Astrocyte (in vitro differentiated cells and primary cell): ENCODE results near the gene DCTN1. TPM values are rescaled to one million over a fixed set of nuclear protein-coding genes. Genes with fewer than 3 reads are reported as not detected.

Experiments used
- DNase-seq: peaks from one replicate; pipeline ENCODE4 v3.0.0-alpha.2; 2010; ENCODE audit warnings: low read depth
- FAIRE-seq: peaks from 2 replicates; lab custom pipeline; 2011; peaks lifted over from hg19 to GRCh38; lab: Jason Lieb, UNC
- H2AFZ ChIP-seq: 2 replicates; pipeline ENCODE4 v1.6.0; 2012; ENCODE audit warnings: low read depth, low read length, inconsistent platforms
- H3K27ac ChIP-seq: 2 replicates; pipeline ENCODE4 v1.5.1; 2011; ENCODE audit warnings: low read depth, low read length, inconsistent platforms
- H3K27me3 ChIP-seq: 2 replicates; pipeline ENCODE4 v1.6.0; 2011; ENCODE audit warnings: low read length, inconsistent platforms; ENCODE audit not compliant: insufficient read depth
- H3K36me3 ChIP-seq: 2 replicates; pipeline ENCODE4 v1.5.1; 2011; ENCODE audit warnings: low read length, inconsistent platforms; ENCODE audit not compliant: insufficient read depth
- H3K4me1 ChIP-seq: 2 replicates; pipeline ENCODE4 v1.5.1; 2011; ENCODE audit warnings: low read length, inconsistent platforms; ENCODE audit not compliant: insufficient read depth
- H3K4me2 ChIP-seq: 2 replicates; pipeline ENCODE4 v1.6.0; 2012; ENCODE audit warnings: low read length, inconsistent platforms
- H3K4me3 ChIP-seq: 2 replicates; pipeline ENCODE4 v1.5.1; 2011; ENCODE audit warnings: low read depth, mild to moderate bottlenecking, low read length, inconsistent platforms; ENCODE audit not compliant: insufficient read depth
- H3K79me2 ChIP-seq: 2 replicates; pipeline ENCODE4 v1.6.0; 2012; ENCODE audit warnings: mild to moderate bottlenecking, low read length, inconsistent platforms; ENCODE audit not compliant: insufficient read depth
- H3K9ac ChIP-seq: 2 replicates; pipeline ENCODE4 v1.6.0; 2012; ENCODE audit warnings: mild to moderate bottlenecking, low read length, inconsistent platforms
- H3K9me3 ChIP-seq: 2 replicates; pipeline ENCODE4 v1.5.1; 2012; ENCODE audit warnings: low read depth, mild to moderate bottlenecking, low read length, inconsistent platforms; ENCODE audit not compliant: insufficient read depth
- H4K20me1 ChIP-seq: 2 replicates; pipeline ENCODE4 v1.6.0; 2012; ENCODE audit warnings: low read length, inconsistent platforms; ENCODE audit not compliant: insufficient read depth
- H3K27ac Mint-ChIP-seq: one replicate; pipeline ENCODE4 v1.8.0; 2021; ENCODE audit warnings: mild to moderate bottlenecking, mixed read lengths; ENCODE audit not compliant: unreplicated experiment
- H3K27me3 Mint-ChIP-seq: one replicate; pipeline ENCODE4 v1.8.0; 2021; ENCODE audit warnings: low read depth, mixed read lengths; ENCODE audit not compliant: unreplicated experiment
- H3K36me3 Mint-ChIP-seq: one replicate; pipeline ENCODE4 v1.8.0; 2021; ENCODE audit warnings: low read depth, mixed read lengths; ENCODE audit not compliant: unreplicated experiment
- H3K4me1 Mint-ChIP-seq: one replicate; pipeline ENCODE4 v1.8.0; 2021; ENCODE audit warnings: low read depth, mixed read lengths; ENCODE audit not compliant: unreplicated experiment
- H3K4me3 Mint-ChIP-seq: one replicate; pipeline ENCODE4 v1.8.0; 2021; ENCODE audit warnings: mild to moderate bottlenecking, moderate library complexity, mixed read lengths; ENCODE audit not compliant: unreplicated experiment
- H3K9me3 Mint-ChIP-seq: one replicate; pipeline ENCODE4 v1.8.0; 2021; ENCODE audit warnings: mild to moderate bottlenecking, mixed read lengths; ENCODE audit not compliant: unreplicated experiment
- CTCF ChIP-seq: IDR thresholded peaks from 2 replicates; pipeline ENCODE4 v1.5.1; 2011; ENCODE audit warnings: low read depth, mild to moderate bottlenecking, inconsistent platforms, low read length, moderate library complexity; ENCODE audit not compliant: insufficient read depth
- EZH2 ChIP-seq: IDR thresholded peaks from 2 replicates; pipeline ENCODE4 v1.6.1; 2012; ENCODE audit warnings: mild to moderate bottlenecking, low read length, inconsistent platforms; ENCODE audit not compliant: insufficient read depth
- total RNA-seq: library from RNA; stranded (reverse); gene quantifications from 2 replicates; pipeline ENCODE4 v1.2.1, GENCODE V29; 2021

The DCTN1 gene
- total RNA-seq, 1 donor from 2014 or later, result 215 TPM

GRCh38 chr2:74332550-74333174, 47.4 kb downstream of the DCTN1 start:
- no peak for FAIRE-seq
- no peaks in the 10 kb centered on the region for H3K4me1 Mint-ChIP-seq
- TF ChIP-seq CTCF (no peak), EZH2 (no peak)
- H3K4me3 ChIP-seq, result no peak overlapping the region
- no peaks in the 10 kb centered on the region for H3K27me3 ChIP-seq
- no peaks in the 10 kb centered on the region for H3K36me3 ChIP-seq
- no peaks in the 10 kb centered on the region for H3K4me1 ChIP-seq
- no peaks in the 10 kb centered on the region for H3K9me3 ChIP-seq
- H3K9ac ChIP-seq, result no peak overlapping the region
- no peak overlapping the region for H3K27ac ChIP-seq
- H3K4me3 Mint-ChIP-seq, result no peak overlapping the region
- DNase-seq, result no peak
- H2AFZ ChIP-seq, result no peak overlapping the region
- no peaks in the 10 kb centered on the region for H4K20me1 ChIP-seq
- H3K27ac Mint-ChIP-seq, result no peak overlapping the region
- no peak overlapping the region for H3K4me2 ChIP-seq
- no peaks in the 10 kb centered on the region for H3K9me3 Mint-ChIP-seq
- H3K79me2 ChIP-seq, result no peaks in the 10 kb centered on the region
- peaks cover 12% of the 10 kb centered on the region for H3K27me3 Mint-ChIP-seq
- no peaks in the 10 kb centered on the region for H3K36me3 Mint-ChIP-seq

- no peak for FAIRE-seq
- H3K9me3 ChIP-seq, result no peaks in the 10 kb centered on the region
- H3K4me3 Mint-ChIP-seq, result no peak overlapping the region
- peaks cover 6% of the 10 kb centered on the region for H3K27me3 Mint-ChIP-seq
- no peaks in the 10 kb centered on the region for H3K36me3 Mint-ChIP-seq
- H4K20me1 ChIP-seq, result no peaks in the 10 kb centered on the region
- H3K4me1 ChIP-seq, result no peaks in the 10 kb centered on the region
- no peaks in the 10 kb centered on the region for H3K79me2 ChIP-seq
- DNase-seq, result no peak
- no peak overlapping the region for H2AFZ ChIP-seq
- no peaks in the 10 kb centered on the region for H3K36me3 ChIP-seq
- H3K27me3 ChIP-seq, result no peaks in the 10 kb centered on the region
- H3K9ac ChIP-seq, result no peak overlapping the region
- no peaks in the 10 kb centered on the region for H3K4me1 Mint-ChIP-seq
- H3K4me2 ChIP-seq, result no peak overlapping the region
- H3K9me3 Mint-ChIP-seq, result no peaks in the 10 kb centered on the region
- TF ChIP-seq CTCF (no peak), EZH2 (no peak)
- H3K27ac Mint-ChIP-seq, result no peak overlapping the region
- no peak overlapping the region for H3K27ac ChIP-seq
- H3K4me3 ChIP-seq, result no peak overlapping the region
Measured at GRCh38 chr2:74328573-74328972, 51.5 kb downstream of the DCTN1 start.

GRCh38 chr2:74328074-74328473, 52.0 kb downstream of the DCTN1 start:
- no peak overlapping the region for H3K4me3 Mint-ChIP-seq
- FAIRE-seq, result no peak
- no peak overlapping the region for H3K4me3 ChIP-seq

More at GRCh38 chr2:74328074-74328473, 52.0 kb downstream of the DCTN1 start:
- Mint-ChIP-seq H3K36me3 (no peaks in the 10 kb centered on the region), H3K27ac (no peak overlapping the region), H3K9me3 (no peaks in the 10 kb centered on the region), H3K27me3 (peaks cover 6% of the 10 kb centered on the region), H3K4me1 (no peaks in the 10 kb centered on the region)
- H3K27me3 ChIP-seq, result no peaks in the 10 kb centered on the region
- DNase-seq, result no peak
- TF ChIP-seq CTCF (no peak), EZH2 (no peak)
- no peak overlapping the region for H3K27ac ChIP-seq
- H3K4me2 ChIP-seq, result no peak overlapping the region
- no peak overlapping the region for H3K9ac ChIP-seq
- no peaks in the 10 kb centered on the region for H3K79me2 ChIP-seq
- H4K20me1 ChIP-seq, result no peaks in the 10 kb centered on the region
- no peaks in the 10 kb centered on the region for H3K36me3 ChIP-seq
- no peaks in the 10 kb centered on the region for H3K9me3 ChIP-seq
- H3K4me1 ChIP-seq, result no peaks in the 10 kb centered on the region
- no peak overlapping the region for H2AFZ ChIP-seq
